ENCODE data around the gene HIPK2. TPM values are rescaled to one million over a fixed set of nuclear protein-coding genes. Genes with fewer than 3 reads are reported as not detected.

Gene HIPK2
- total and polyA plus RNA-seq, 10 of the 15 experiments (the other 5 are each of a cell fraction or from before 2014, with no cell fraction given), result 1.7 to 39.0 (median 9.4) TPM

GRCh38 chr7:139827042-139827441 lies 49.2 kb upstream of the HIPK2 start (continued):
- TF ChIP-seq SKIL (IDR thresholded peaks at IDR 0.05; ENCODE audit: low read depth, poor library complexity, severe bottlenecking) (no peak), SREBF1 (IDR thresholded peaks at IDR 0.05; ENCODE audit: low read length) (no peak), ZNF207 (IDR thresholded peaks at IDR 0.05; ENCODE audit: borderline replicate concordance) (no peak), E2F4 (IDR thresholded peaks at IDR 0.05; ENCODE audit: low read depth, low read length) (no peak), BHLHE40 (IDR thresholded peaks at IDR 0.05; ENCODE audit: borderline replicate concordance in 1 of 2, low read depth in 2 of 2, low read length in 1 of 2) (no peak), SP1 (IDR thresholded peaks at IDR 0.05; ENCODE audit: low read depth, low read length) (no peak), POLR2A (IDR thresholded peaks at IDR 0.05; ENCODE audit: low read depth, low read length) (no peak), MLLT1 (IDR thresholded peaks at IDR 0.05) (no peak), FOXM1 (IDR thresholded peaks at IDR 0.05; ENCODE audit: low read depth, low read length) (no peak), SREBF2 (IDR thresholded peaks at IDR 0.05; ENCODE audit: low read length) (no peak), RUNX3 (IDR thresholded peaks at IDR 0.05; ENCODE audit: low read length) (peak; percentile 26; the same call in 1 of the 2 replicates), MXI1 (IDR thresholded peaks at IDR 0.05; ENCODE audit: low read depth, low read length) (no peak), CEBPZ (IDR thresholded peaks at IDR 0.05; ENCODE audit: low read depth, low read length) (no peak)

All from GM12878 (cell line).